Tibial nerve (tissue), 3 donors: ENCODE results near the gene SCCPDH.

Source experiments
- CTCF ChIP-seq, 5 experiments: fragments of 200-600 bp in 3 of 5; fragments of 450-650 bp in 2 of 5; sonication (generic) in 3 of 5; IDR thresholded peaks; one replicate each; pipeline ENCODE4 v1.5.1; 2016 to 2019; ENCODE audit warnings: antibody characterized with exemption in 5 of 5, mild to moderate bottlenecking in 3 of 5, moderate library complexity in 2 of 5
- POLR2A ChIP-seq, 2 donors: fragments of 450-650 bp; IDR thresholded peaks; one replicate each; pipeline ENCODE4 v1.6.1; 2017; ENCODE audit warnings: antibody characterized with exemption in 2 of 2, mild to moderate bottlenecking in 2 of 2, moderate library complexity in 2 of 2

- TF ChIP-seq CTCF (IDR thresholded peaks at IDR 0.05): no peak
- TF ChIP-seq POLR2A (IDR thresholded peaks at IDR 0.05): no peak
These were observed 69.2 kb downstream of the SCCPDH start for GRCh38 chr1:246793356-246793896.
